HEK293 (cell line): ENCODE results near the gene WHRN.

Experiments
- CTCF ChIA-PET: fragments of 350-600 bp; formaldehyde crosslinking; extraction: SDS; loops from one replicate; lab custom pipeline; 2021; ENCODE audit warnings: antibody characterized with exemption; lab: Yijun Ruan, JAX
- POLR2A ChIA-PET: fragments of 300-600 bp; formaldehyde crosslinking; extraction: SDS; loops from one replicate; lab custom pipeline; 2020; ENCODE audit warnings: antibody characterized with exemption, inconsistent platforms; lab: Yijun Ruan, JAX
- H3K27ac ChIP-seq: fragments of 200-500 bp; sonication (Bioruptor generic); 2 replicates; pipeline ENCODE4 v1.5.1; 2014; ENCODE audit warnings: low read depth, low read length, control low read depth, inconsistent platforms; ENCODE audit errors: extremely low read depth
- H3K36me3 ChIP-seq, 2 experiments: fragments of 200-500 bp in 1 of 2; sonication (Bioruptor generic) in 1 of 2; 1 replicate in 1 of 2; 2 replicates in 1 of 2; pipeline ENCODE4 v1.5.1; 2014 to 2017; ENCODE audit warnings: inconsistent platforms in 2 of 2, low read length in 2 of 2; ENCODE audit not compliant: control insufficient read depth in 2 of 2, insufficient read depth in 1 of 2
- H3K4me1 ChIP-seq: fragments of 200-500 bp; sonication (Bioruptor generic); 2 replicates; pipeline ENCODE4 v1.5.1; 2014; ENCODE audit warnings: mild to moderate bottlenecking, low read length, inconsistent platforms; ENCODE audit not compliant: control insufficient read depth, insufficient read depth
- H3K4me3 ChIP-seq: 2 replicates; pipeline ENCODE4 v1.5.1; 2011; ENCODE audit warnings: low read depth, mild to moderate bottlenecking, control low read depth, low read length, moderate library complexity
- H3K9me3 ChIP-seq: fragments of 200-500 bp; sonication (Bioruptor generic); 2 replicates; pipeline ENCODE4 v1.5.1; 2014; ENCODE audit warnings: low read depth, low read length, inconsistent platforms; ENCODE audit not compliant: control insufficient read depth, insufficient read depth
- BCL11A ChIP-seq: fragments of 450-650 bp; formaldehyde crosslinking; IDR thresholded peaks from 2 replicates; pipeline ENCODE4 v1.5.1; 2016; ENCODE audit warnings: low read depth, missing biosample characterization, missing genetic modification characterization
- HIC1 ChIP-seq: fragments of 450-650 bp; formaldehyde crosslinking; IDR thresholded peaks from 2 replicates; pipeline ENCODE4 v1.5.1; 2016; ENCODE audit warnings: missing biosample characterization, missing genetic modification characterization
- ZBTB44 ChIP-seq: fragments of 450-650 bp; IDR thresholded peaks from 2 replicates; pipeline ENCODE4 v1.5.1; 2018; ENCODE audit warnings: missing biosample characterization, mild to moderate bottlenecking, missing genetic modification characterization
- ZBTB49 ChIP-seq: fragments of 450-650 bp; formaldehyde crosslinking; IDR thresholded peaks from 2 replicates; pipeline ENCODE4 v1.5.1; 2016; ENCODE audit warnings: missing biosample characterization, missing genetic modification characterization, low read depth
- ZNF16 ChIP-seq: fragments of 450-650 bp; formaldehyde crosslinking; IDR thresholded peaks from 2 replicates; pipeline ENCODE4 v1.5.1; 2016; ENCODE audit warnings: low read depth, missing biosample characterization, missing genetic modification characterization
- ZNF24 ChIP-seq: fragments of 450-650 bp; formaldehyde crosslinking; IDR thresholded peaks from 2 replicates; pipeline ENCODE4 v1.5.1; 2016; ENCODE audit warnings: missing biosample characterization, missing genetic modification characterization
- ZNF426 ChIP-seq: fragments of 450-650 bp; formaldehyde crosslinking; IDR thresholded peaks from 2 replicates; pipeline ENCODE4 v1.5.1; 2017; ENCODE audit warnings: missing biosample characterization, missing genetic modification characterization, mild to moderate bottlenecking, inconsistent platforms, moderate library complexity
- ZNF549 ChIP-seq: fragments of 450-650 bp; IDR thresholded peaks from 2 replicates; pipeline ENCODE4 v1.5.1; 2018; ENCODE audit warnings: missing biosample characterization, missing genetic modification characterization, mild to moderate bottlenecking, inconsistent platforms, moderate library complexity
- ZNF558 ChIP-seq: fragments of 450-650 bp; formaldehyde crosslinking; IDR thresholded peaks from 2 replicates; pipeline ENCODE4 v1.5.1; 2016; ENCODE audit warnings: missing biosample characterization, missing genetic modification characterization
- ZNF654 ChIP-seq: fragments of 450-650 bp; formaldehyde crosslinking; IDR thresholded peaks from 2 replicates; pipeline ENCODE4 v1.5.1; 2016; ENCODE audit warnings: low read depth, missing biosample characterization, missing genetic modification characterization
- TF ChIP-seq, protein P1 (sequence below): fragments of 450-650 bp; formaldehyde crosslinking; IDR thresholded peaks from 2 replicates; pipeline ENCODE4 v1.5.1; 2016; ENCODE audit warnings: missing biosample characterization, missing genetic modification characterization
- TF ChIP-seq, protein P2 (sequence below): fragments of 450-650 bp; formaldehyde crosslinking; IDR thresholded peaks from 2 replicates; pipeline ENCODE4 v1.5.1; 2016; ENCODE audit warnings: missing biosample characterization, missing genetic modification characterization

WHRN gene

DNA sequence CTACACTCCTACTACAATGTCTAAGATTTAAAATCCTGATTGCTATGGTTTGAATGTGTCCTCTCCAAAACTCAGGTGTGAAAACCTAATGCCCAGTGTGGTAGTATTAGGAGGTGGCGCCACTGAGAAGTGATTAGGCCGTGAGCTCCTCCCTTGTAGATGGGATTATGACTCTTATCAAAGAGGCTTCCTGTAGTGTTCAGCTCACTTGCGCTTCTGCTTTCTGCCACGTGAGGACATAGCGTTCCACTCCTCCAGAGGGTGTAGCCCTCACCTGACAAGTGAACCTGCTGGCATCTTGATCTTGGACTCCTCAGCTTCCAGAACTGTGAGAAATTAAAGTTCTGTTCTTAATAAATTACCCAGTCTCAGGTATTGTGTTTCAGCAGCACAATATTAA, 33.0 kb upstream of the WHRN start:
- Histone ChIP-seq H3K27ac (no peak overlapping the region), H3K4me1 (no peaks in the 10 kb centered on the region), H3K4me3 (no peak overlapping the region), H3K9me3 (no peaks in the 10 kb centered on the region), H3K36me3 (no peaks in the 10 kb centered on the region)
- CTCF ChIA-PET: interaction anchor here (0.6 to 3.4 kb wide), 13 partner anchors 9 to 133 kb away, joined by 3 to 15 read pairs (median 4); no protein-coding TSS in a partner anchor
- TF ChIP-seq ZNF549 (tag by site-specific recombination) (no peak), ZNF16 (tag by site-specific recombination) (no peak), ZNF654 (tag by site-specific recombination) (peak; percentile 5; the same call in 1 of the 2 replicates)
- POLR2A ChIA-PET: interaction anchor here (0.9 to 1.1 kb wide), 2 partner anchors 12 to 49 kb away, joined by 3 to 8 read pairs; partner anchors contain the start of gene ATP6V1G1

- Histone ChIP-seq H3K36me3 (no peaks in the 10 kb centered on the region), H3K4me1 (no peaks in the 10 kb centered on the region), H3K27ac (no peak overlapping the region), H3K9me3 (no peaks in the 10 kb centered on the region), H3K4me3 (no peak overlapping the region)
- ChIA-PET CTCF (interaction anchor here (1.4 to 1.5 kb wide), 3 partner anchors 45 to 193 kb away, joined by 3 to 7 read pairs (median 3); no protein-coding TSS in a partner anchor), POLR2A (interaction anchor here (1.2 kb wide), 1 partner anchor 55 kb away, joined by 3 read pairs; the partner anchor contains the start of gene ATP6V1G1)
- no peak for TF ChIP-seq ZBTB44 (tag by site-specific recombination)
- no peak for TF ChIP-seq ZBTB49 (tag by site-specific recombination)
- no peak for TF ChIP-seq ZNF558 (tag by site-specific recombination)
- TF ChIP-seq, protein P1, sequence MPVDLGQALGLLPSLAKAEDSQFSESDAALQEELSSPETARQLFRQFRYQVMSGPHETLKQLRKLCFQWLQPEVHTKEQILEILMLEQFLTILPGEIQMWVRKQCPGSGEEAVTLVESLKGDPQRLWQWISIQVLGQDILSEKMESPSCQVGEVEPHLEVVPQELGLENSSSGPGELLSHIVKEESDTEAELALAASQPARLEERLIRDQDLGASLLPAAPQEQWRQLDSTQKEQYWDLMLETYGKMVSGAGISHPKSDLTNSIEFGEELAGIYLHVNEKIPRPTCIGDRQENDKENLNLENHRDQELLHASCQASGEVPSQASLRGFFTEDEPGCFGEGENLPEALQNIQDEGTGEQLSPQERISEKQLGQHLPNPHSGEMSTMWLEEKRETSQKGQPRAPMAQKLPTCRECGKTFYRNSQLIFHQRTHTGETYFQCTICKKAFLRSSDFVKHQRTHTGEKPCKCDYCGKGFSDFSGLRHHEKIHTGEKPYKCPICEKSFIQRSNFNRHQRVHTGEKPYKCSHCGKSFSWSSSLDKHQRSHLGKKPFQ (tag by site-specific recombination): no peak
- TF ChIP-seq ZNF426 (tag by site-specific recombination): no peak
- TF ChIP-seq ZNF24 (tag by site-specific recombination): no peak
- TF ChIP-seq HIC1 (tag by site-specific recombination): no peak
- TF ChIP-seq, protein P2, sequence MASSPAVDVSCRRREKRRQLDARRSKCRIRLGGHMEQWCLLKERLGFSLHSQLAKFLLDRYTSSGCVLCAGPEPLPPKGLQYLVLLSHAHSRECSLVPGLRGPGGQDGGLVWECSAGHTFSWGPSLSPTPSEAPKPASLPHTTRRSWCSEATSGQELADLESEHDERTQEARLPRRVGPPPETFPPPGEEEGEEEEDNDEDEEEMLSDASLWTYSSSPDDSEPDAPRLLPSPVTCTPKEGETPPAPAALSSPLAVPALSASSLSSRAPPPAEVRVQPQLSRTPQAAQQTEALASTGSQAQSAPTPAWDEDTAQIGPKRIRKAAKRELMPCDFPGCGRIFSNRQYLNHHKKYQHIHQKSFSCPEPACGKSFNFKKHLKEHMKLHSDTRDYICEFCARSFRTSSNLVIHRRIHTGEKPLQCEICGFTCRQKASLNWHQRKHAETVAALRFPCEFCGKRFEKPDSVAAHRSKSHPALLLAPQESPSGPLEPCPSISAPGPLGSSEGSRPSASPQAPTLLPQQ (tag by site-specific recombination): no peak
- TF ChIP-seq BCL11A (tag by site-specific recombination): no peak
Measured at GRCh38 chr9:114532561-114533237, 27.4 kb upstream of the WHRN start.
